RPMI7951 (cell line): ENCODE results near the gene OGFRL1. TPM values are rescaled to one million over a fixed set of nuclear protein-coding genes. Genes with fewer than 3 reads are reported as not detected.

Experiments used
- DNase-seq: peaks from one replicate; pipeline ENCODE4 v3.0.0-alpha.2; 2012; ENCODE audit warnings: low read depth
- total RNA-seq: library from RNA; depleted of rRNA; stranded (reverse); fragments of >200 nt; shearing (Covaris generic); gene quantifications from 2 replicates; pipeline ENCODE4 v1.2.3, GENCODE V29; 2014

Gene OGFRL1
- total RNA-seq, 1 experiment from 2014 or later: 9.5 TPM

GRCh38 chr6:71287038-71287437 lies 1.6 kb upstream of the OGFRL1 start:
- DNase-seq: peak; percentile 37

GRCh38 chr6:71287926-71288227 lies 734 bp upstream of the OGFRL1 start:
- DNase-seq: no peak

GRCh38 chr6:71289039-71289801 lies 609 bp downstream of the OGFRL1 start:
- peak; percentile 7 for DNase-seq

- DNase-seq: no peak
These were observed 1.2 kb downstream of the OGFRL1 start for GRCh38 chr6:71289802-71290175.

- DNase-seq: no peak
These were observed 2.0 kb downstream of the OGFRL1 start for GRCh38 chr6:71290611-71291010.

GRCh38 chr6:71292001-71292400 lies 3.4 kb downstream of the OGFRL1 start:
- DNase-seq: peak; percentile 13

GRCh38 chr6:71294121-71294523 lies 5.5 kb downstream of the OGFRL1 start:
- peak; percentile 99 for DNase-seq

DNA sequence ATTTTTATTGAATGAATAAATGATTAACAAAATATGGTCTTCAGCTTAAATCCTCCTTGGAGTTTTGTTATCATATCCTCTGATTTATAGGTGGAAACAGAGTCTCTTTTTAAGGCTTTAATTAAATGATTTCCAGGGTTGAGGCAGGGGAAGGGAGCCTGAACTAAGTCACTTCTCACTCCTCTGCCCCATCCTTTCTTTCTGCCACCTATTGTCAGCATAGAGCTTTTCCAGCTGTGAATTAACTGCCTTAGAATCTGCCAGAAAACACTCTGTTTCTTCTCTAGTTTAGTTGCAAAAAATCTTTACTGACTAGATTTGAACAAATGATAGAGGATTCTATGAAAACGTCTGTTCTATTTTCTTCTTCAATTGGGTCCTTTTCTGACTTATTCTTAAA lies 9.8 kb downstream of the OGFRL1 start:
- no peak for DNase-seq

DNA sequence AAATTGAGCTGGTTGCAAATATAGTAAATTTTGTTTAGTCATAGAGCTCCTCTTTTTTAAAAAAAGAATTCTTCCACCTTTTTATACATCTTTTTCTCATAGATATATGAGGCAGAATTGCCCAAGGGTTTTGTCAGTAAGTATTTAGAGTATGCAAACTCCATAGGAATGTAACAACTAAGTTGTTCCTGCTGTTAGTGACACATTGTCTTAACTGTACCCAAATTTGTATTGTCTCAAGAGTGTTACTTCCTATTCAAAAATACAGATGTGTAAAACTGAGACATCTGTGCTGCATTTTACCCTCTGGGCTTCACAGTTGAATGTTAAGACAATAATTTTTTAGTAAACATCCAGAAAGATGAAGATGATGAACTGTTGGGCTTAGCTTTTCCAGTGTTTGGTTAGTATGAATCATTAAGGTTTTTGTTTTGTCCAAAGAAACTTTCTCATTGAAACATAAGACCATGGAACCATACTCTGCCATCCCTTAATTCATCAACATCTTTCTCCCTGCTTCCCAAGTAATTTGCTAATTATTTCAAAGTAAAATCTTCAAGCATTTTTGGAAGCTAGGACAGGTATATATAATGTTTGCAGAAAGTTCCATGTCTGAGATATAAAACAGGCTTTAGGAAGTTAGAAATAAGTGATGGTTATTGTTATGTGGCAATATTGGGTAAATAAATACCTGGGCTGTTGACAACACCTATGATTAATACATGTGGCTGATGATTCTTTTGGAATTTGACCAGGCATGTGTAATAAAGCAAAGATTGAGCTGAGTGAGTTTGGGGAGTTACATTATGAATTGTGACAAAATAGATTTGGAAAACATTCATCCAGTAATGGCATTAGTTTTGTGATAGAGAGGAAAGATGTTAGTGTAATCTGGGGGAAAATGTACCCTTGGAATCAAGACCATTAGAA lies 11.2 kb downstream of the OGFRL1 start:
- DNase-seq: peak; percentile 6

DNA sequence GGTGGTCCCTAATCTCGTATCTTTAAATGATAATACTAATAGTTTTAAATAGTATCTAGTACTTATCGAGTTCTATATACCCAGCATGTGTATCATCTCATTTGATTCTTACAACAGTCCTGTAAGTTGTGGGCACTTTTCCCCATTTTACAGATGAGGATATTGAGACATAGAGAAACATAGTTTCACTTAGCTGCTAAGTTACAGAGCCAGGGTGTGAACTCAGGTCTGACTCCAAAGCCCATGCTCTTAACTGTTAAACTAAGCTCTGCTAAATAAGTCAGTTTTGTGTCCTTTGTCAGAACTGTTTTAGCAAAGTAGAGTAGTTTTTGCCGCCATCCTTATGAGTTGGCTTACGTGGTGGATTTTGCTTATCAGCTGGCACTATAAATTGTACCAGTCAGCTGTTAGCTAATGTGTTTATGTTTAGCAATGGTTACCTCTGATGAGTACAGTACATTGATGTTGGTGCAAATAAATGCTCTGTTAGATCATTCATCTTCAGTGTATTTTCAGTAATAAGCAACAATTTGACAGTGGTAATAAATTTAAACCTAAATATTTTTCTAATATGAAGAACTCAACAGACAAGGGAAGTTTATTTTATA lies 12.1 kb downstream of the OGFRL1 start:
- DNase-seq: no peak

- no peak for DNase-seq
These were observed 12.9 kb downstream of the OGFRL1 start for GRCh38 chr6:71301546-71301945.

GRCh38 chr6:71309656-71310055 lies 21.0 kb downstream of the OGFRL1 start:
- no peak for DNase-seq

GRCh38 chr6:71310261-71310660 lies 21.6 kb downstream of the OGFRL1 start:
- DNase-seq: no peak

- DNase-seq: no peak
These were observed 23.5 kb downstream of the OGFRL1 start for GRCh38 chr6:71312089-71312488.

DNA sequence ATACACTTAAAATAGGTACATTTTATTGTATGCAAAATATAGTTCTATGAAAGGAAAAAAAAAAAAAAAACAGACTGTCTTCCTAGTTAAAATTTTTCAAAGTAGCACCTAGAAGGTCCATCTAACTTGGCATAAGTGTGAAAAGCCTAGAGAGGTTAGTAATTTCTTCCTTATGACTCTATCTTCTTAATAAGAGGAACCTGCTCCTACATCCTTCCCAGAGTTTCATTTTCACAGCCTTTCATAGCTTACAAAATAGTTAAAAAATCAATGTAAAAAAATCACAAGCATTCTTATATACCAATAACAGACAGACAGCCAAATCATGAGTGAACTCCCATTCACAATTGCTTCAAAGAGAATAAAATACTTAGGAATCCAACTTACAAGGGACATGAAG lies 28.8 kb downstream of the OGFRL1 start:
- DNase-seq: no peak

GRCh38 chr6:71320041-71320440 lies 31.4 kb downstream of the OGFRL1 start:
- DNase-seq: no peak

- DNase-seq: no peak
These were observed 32.7 kb downstream of the OGFRL1 start for GRCh38 chr6:71321314-71321713.

GRCh38 chr6:71324194-71324785 lies 35.7 kb downstream of the OGFRL1 start:
- DNase-seq: no peak

GRCh38 chr6:71326611-71327010 lies 38.0 kb downstream of the OGFRL1 start:
- no peak for DNase-seq

GRCh38 chr6:71330501-71330900 lies 41.9 kb downstream of the OGFRL1 start:
- DNase-seq: no peak

GRCh38 chr6:71332012-71332411 lies 43.4 kb downstream of the OGFRL1 start:
- no peak for DNase-seq

DNA sequence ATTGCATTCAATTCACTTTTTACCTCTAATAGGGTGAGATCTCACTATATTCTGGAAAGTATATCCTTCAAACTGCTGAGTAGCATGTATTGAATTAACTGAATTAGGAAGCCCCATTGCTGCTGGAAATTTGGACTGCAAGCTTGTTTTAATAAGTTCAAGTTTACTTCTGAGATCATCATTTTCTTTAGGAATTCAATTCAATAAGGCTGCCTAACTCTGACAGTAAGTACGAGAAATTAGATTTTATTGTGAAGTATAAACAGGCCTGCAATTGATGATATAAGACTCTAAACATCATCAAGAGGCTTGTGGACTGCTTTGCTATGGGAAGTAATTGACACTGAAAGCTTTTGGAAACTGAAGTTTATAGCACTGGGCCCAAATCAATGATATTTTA lies 44.4 kb downstream of the OGFRL1 start:
- DNase-seq: no peak
